ENCODE results near the gene TST. TPM values are rescaled to one million over a fixed set of nuclear protein-coding genes. Genes with fewer than 3 reads are reported as not detected.

Gene TST
- total RNA-seq, 1 donor from 2014 or later, result 21.3 TPM

GRCh38 chr22:36966851-36967540, 52.3 kb downstream of the TST start:
- Mint-ChIP-seq H3K27me3 (ENCODE audit: low read depth) (peaks cover 8% of the 10 kb centered on the region), H3K4me1 (peaks cover 20% of the 10 kb centered on the region), H3K36me3 (no peaks in the 10 kb centered on the region), H3K4me3 (no peak overlapping the region), H3K27ac (no peak overlapping the region), H3K9me3 (no peaks in the 10 kb centered on the region)
- no peak for TF ChIP-seq CTCF (IDR thresholded peaks at IDR 0.05; ENCODE audit: unreplicated experiment)
- no peak for DNase-seq (ENCODE audit: low spot score in 2 of 2, unreplicated experiment in 2 of 2)

GRCh38 chr22:36965696-36966095, 53.6 kb downstream of the TST start:
- H3K27ac Mint-ChIP-seq, result no peak overlapping the region
- no peaks in the 10 kb centered on the region for H3K36me3 Mint-ChIP-seq
- H3K4me3 Mint-ChIP-seq, result no peak overlapping the region
- peaks cover 18% of the 10 kb centered on the region for H3K27me3 Mint-ChIP-seq (ENCODE audit: low read depth)
- peaks cover 11% of the 10 kb centered on the region for H3K4me1 Mint-ChIP-seq
- DNase-seq (ENCODE audit: low spot score in 2 of 2, unreplicated experiment in 2 of 2), result no peak
- H3K9me3 Mint-ChIP-seq, result no peaks in the 10 kb centered on the region
- no peak for TF ChIP-seq CTCF (IDR thresholded peaks at IDR 0.05; ENCODE audit: unreplicated experiment)

GRCh38 chr22:36964106-36964505, 55.1 kb downstream of the TST start:
- H3K27me3 Mint-ChIP-seq (ENCODE audit: low read depth), result peaks cover 28% of the 10 kb centered on the region

GRCh38 chr22:36963302-36963701, 55.9 kb downstream of the TST start:
- Mint-ChIP-seq H3K36me3 (no peaks in the 10 kb centered on the region), H3K4me3 (no peak overlapping the region), H3K4me1 (peaks cover 5% of the 10 kb centered on the region), H3K27ac (no peak overlapping the region), H3K27me3 (ENCODE audit: low read depth) (peaks cover 26% of the 10 kb centered on the region), H3K9me3 (peaks cover 4% of the 10 kb centered on the region)
- no peak for TF ChIP-seq CTCF (IDR thresholded peaks at IDR 0.05; ENCODE audit: unreplicated experiment)
- no peak for DNase-seq (ENCODE audit: low spot score in 2 of 2, unreplicated experiment in 2 of 2)

More at GRCh38 chr22:36964106-36964505, 55.1 kb downstream of the TST start:
- Mint-ChIP-seq H3K4me1 (peaks cover 5% of the 10 kb centered on the region), H3K27ac (no peak overlapping the region), H3K36me3 (no peaks in the 10 kb centered on the region), H3K9me3 (no peaks in the 10 kb centered on the region), H3K4me3 (no peak overlapping the region)
- no peak for DNase-seq (ENCODE audit: low spot score in 2 of 2, unreplicated experiment in 2 of 2)
- no peak for TF ChIP-seq CTCF (IDR thresholded peaks at IDR 0.05; ENCODE audit: unreplicated experiment)

- Mint-ChIP-seq H3K36me3 (no peaks in the 10 kb centered on the region), H3K4me1 (peaks cover 5% of the 10 kb centered on the region), H3K4me3 (no peak overlapping the region), H3K9me3 (peaks cover 12% of the 10 kb centered on the region), H3K27ac (no peak overlapping the region), H3K27me3 (ENCODE audit: low read depth) (peaks cover 24% of the 10 kb centered on the region)
- no peak for TF ChIP-seq CTCF (IDR thresholded peaks at IDR 0.05; ENCODE audit: unreplicated experiment)
- DNase-seq (ENCODE audit: low spot score in 2 of 2, unreplicated experiment in 2 of 2), result no peak
Measured at GRCh38 chr22:36961626-36962025, 57.6 kb downstream of the TST start.

Other genes starting within 250 kb of the TST start
- 56.8 to 59.6 TPM (median 58.6 TPM) in 3 replicates for gene IFT27, start 243.3 kb downstream of the TST start, total RNA-seq
- gene PVALB, start 202.4 kb downstream of the TST start, total RNA-seq, result not detected in 3 replicates
- gene NCF4, start 158.4 kb downstream of the TST start, total RNA-seq, result not detected in 3 replicates
- 0.38 to 0.56 TPM (median 0.38 TPM) in 3 replicates for gene CSF2RB, start 105.8 kb downstream of the TST start, total RNA-seq
- gene MPST, start 295 bp upstream of the TST start, total RNA-seq, result 55.8 to 61.5 TPM (median 60.8 TPM) in 3 replicates
- 34.9 to 42.2 TPM (median 41.0 TPM) in 3 replicates for gene KCTD17, start 32.3 kb upstream of the TST start, total RNA-seq
- 0.18 to 0.47 TPM in 2 of 3 replicates, not detected in the other for gene TMPRSS6, start 90.3 kb upstream of the TST start, total RNA-seq
- gene IL2RB, start 130.5 kb upstream of the TST start, total RNA-seq, result 1.6 to 2.1 TPM (median 1.7 TPM) in 3 replicates
- gene C1QTNF6, start 168.8 kb upstream of the TST start, total RNA-seq, result 51.8 to 58.3 TPM (median 54.1 TPM) in 3 replicates
- gene SSTR3, start 193.0 kb upstream of the TST start, total RNA-seq, result 0.61 to 0.82 TPM (median 0.69 TPM) in 3 replicates
- 6.3 to 6.5 TPM (median 6.4 TPM) in 3 replicates for gene RAC2, start 224.8 kb upstream of the TST start, total RNA-seq

Measured in mesothelial cell of epicardium (in vitro differentiated cells).